AG08396 (cell line): ENCODE measurements around the gene CLIP2.

ENCODE experiments used
- DNase-seq: peaks from one replicate; pipeline ENCODE4 v3.0.0; 2012; ENCODE audit warnings: low spot score, mixed read lengths

The CLIP2 gene

DNA sequence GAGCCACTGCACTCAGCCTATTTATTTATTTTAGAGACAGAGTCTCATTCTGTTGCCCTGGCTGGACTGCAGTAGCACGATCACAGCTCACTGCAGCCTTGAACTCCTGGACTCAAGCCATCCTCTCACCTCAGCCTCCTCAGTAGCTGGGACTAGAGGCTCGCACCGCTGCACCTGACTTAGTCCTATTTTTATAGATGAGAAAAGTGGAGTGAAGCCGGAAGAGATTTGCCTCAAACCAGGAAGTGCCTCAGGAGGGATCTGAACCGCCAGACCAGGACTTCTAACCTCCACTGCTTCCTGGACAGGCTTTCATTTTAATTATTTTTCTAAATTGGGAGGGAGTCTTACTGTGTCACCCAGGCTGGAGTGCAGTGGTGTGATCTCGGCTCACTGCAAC, 17.5 kb upstream of the CLIP2 start:
- DNase-seq = no peak

DNA sequence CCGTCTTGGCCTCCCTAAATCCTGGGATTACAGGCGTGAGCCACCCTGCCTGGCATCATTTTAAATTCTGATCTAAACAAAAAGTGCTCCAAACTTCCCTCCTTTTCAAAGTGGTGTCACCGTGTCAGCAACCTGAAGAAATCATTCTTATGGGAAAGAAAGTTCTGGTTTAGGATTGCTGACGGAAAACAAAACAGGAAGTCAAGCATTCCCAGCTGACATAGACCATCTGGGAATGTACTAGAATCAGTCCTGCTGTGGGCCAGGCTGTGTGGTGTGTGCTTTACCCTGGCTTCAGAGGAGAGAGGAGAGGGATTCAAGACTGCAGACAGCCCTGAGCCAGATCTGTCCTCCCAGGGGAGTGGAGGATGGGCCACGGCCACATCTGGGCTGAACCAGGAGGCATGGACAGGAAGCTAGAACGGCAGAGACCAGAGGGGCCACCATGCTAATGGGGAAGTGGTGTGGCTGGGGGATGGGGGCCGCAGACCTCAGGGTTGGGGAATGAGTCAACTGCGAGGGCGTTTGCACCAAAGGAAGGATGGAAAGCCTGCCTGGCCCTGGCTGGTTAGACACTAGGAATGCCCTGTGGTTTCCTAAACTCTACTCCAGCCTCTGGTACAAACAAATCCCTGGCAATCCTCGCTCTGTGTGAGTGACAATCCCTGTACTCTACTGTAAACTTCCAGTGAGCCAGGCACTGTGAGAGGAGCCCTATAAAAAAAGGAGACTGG, 16.7 kb upstream of the CLIP2 start:
- DNase-seq = peak; percentile 89

DNA sequence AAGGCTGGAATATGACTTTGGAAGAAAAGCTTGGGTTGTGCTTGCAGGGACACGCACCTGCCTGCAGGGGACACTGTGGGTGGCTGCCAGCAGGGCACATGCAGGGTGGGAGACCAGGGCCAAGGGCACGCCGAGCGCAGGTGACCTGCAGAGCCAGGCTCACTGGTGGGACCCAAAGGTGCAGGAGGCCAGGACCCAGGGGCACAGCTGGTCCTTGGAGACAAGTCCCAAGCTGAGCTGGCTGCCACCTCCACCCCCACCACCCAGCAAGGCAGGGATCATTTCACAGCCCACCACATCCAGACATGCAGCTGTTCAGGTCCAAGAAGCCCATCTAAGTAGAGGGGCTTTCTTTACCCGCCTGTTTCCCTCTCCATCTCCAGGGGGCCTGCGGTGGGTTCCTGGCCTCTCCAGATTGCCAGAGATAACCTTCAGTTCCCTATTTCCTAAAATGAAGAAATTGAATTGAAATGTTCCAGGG, 13.8 kb upstream of the CLIP2 start:
- no peak for DNase-seq

DNA sequence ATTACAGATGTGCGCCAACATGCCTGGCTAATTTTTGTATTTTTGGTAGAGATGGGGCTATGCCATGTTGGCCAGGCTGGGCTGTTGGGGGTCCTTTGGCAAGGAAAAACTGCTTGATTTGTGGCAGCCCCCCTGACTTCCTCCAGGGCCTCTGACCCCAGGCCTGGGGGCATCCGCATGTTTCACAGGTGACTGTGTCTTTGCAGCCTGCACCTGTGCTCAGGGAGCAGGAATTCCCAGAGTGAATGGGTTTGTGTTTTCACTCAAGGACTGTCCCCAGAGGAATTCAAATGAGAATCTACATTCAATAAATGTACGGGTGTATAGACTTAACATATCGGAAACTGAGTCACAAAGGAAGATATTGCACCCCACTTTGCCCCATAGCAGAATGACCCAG, 11.6 kb upstream of the CLIP2 start:
- DNase-seq = no peak

DNA sequence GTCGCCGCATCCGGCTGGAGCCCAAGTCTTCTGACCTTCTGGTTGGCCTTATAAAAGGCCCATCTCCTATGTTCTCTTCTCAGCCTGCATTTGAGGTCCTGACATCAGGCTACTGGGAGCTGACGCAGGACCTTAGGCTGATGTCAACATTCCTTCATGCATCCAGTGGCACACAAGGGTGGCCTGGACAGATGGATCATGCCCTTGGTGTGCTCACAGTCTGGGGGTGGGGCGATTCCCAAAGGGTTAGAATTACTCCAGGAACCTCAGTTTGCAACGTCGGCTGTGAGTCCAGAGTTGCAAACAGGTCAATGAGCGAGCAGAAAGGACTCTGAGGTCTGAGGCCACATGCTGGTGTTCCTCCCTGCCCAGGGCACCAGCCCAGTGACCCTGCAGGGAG, 8.2 kb upstream of the CLIP2 start:
- no peak for DNase-seq

DNA sequence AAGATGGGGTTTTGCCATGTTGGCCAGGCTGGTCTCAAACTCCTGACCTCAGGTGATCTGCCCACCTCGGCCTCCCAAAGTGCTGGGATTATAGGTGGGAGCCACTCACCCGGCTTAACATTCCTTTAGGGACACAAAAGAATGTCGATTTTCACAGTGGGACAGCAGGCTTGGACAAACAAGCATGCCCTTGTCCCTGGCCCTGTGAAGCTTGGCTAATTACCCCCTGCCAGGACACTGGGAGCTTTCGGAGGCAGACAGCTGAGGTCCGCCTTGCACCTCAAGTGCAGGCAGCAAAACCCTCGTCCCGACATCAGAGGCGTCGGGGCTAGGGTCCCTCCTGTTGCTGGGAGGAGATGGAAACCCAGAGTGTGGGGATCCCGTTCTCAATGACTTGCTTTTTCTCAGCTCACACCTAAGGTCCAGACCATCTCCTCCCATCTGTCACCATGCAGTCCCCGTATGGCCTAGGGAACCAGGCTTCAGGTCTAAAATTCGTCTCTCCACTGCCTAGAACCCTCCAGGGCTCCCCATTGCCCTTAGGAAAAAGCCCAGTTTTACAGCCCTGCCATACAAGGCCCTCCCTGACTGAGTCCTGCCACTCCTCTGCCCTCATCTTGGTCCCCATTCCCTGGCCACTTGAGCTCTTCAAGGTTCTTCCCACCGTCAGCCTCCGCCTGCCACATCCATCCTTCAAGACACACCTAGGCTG, 6.3 kb upstream of the CLIP2 start:
- no peak for DNase-seq

DNA sequence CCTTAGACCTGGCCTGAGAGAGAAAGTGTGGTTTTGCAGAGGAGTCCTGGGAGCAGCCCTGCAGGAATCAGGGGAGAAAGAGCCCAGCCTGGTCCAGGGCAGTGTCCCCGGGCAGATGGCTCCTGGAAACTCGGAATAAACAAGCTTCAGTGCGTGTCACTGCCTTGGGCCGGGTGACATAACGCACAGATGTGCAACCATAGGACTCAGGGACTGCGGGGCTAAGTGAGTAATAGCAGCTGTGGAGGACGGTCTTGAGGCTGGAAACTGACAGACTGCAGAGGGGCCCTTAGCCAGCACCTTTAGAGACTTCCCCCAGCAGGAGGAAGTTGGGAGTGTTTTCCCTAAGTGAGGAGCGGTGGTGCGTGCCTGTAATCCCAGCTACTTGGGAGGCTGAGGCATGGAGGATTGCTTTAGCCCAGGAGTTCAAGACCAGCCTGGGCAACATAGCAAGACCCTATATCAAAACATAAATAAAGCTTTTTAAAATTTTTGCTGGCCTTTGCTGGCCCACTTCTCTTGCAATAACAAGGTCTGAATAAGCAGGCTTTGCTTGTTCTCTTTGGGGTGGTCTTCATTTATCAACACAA, 5.3 kb upstream of the CLIP2 start:
- no peak for DNase-seq

DNA sequence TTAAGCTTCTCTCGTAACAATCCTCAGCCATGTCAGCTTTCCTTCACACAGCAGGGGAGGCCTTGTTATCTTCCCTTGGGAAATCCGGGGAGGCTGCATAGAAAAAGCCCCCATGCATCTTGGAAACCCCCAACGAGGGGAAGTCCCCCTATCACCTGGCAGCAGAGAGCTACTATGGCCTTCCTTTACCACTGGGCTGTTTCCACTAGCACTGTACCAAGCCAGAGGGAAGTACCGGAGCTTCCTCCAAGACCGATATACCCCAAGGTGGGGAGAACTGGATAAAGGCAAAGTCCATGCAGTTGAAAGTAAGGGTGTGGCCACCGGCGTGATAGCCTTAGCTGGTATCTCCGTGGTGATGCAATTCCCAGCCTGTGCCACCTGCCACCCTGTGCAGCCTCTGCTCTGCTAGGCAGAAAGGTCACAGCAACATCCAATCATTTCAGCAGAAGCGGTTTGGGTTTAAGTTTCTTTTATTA, 4.4 kb upstream of the CLIP2 start:
- DNase-seq = no peak

DNA sequence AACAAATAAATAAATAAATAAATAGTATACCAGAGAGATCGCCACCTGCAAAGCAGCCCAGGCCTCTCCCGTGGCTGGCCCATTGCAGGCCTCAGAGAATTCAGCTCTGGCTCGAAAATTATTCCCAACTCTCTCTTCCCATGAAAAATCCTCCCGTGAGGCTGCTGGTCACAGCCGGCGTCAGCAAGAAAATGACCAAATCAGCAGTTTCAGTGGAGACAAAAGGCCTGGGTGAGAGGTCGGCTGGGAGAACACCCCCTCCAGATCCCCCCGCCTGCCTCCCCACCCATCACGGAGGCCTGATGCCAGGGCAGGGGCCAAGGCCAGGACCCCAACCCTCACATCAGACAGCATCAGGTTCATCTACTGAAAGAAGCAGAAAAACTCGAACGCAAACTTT, 3.1 kb upstream of the CLIP2 start:
- DNase-seq = no peak

DNA sequence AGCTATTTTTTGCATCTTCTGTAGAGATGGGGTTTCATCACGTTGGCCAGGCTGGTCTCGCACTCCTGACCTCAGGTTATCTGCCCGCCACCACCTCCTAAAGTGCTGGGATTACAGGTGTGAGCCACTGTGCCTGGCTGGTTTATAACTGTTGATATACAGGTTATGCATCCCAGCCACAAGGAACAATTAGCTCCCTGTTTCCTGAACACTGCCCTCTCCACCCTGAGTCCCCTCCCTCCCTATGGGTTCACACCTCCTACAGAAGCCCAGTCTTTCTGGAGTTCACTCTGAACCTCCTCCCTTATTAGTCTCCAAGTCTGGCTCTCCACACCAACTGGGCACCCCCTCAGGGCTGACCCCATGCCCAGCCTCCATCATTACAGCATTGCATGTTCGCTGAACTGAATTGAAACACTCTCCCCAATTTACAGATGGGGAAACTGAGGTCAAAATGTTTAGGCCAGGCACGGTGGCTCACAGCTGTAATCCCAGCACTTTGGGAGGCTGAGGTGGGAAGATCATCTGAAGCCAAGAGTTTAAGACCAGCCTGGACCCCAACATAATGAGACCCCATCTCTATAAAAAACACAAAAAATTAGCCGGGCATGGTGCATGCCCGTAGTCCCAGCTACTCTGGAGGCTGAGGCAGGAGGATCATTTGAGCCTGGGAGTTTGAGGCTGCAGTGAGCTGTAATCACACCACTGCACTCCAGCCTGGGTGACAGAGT, 1.7 kb upstream of the CLIP2 start:
- DNase-seq = no peak

DNA sequence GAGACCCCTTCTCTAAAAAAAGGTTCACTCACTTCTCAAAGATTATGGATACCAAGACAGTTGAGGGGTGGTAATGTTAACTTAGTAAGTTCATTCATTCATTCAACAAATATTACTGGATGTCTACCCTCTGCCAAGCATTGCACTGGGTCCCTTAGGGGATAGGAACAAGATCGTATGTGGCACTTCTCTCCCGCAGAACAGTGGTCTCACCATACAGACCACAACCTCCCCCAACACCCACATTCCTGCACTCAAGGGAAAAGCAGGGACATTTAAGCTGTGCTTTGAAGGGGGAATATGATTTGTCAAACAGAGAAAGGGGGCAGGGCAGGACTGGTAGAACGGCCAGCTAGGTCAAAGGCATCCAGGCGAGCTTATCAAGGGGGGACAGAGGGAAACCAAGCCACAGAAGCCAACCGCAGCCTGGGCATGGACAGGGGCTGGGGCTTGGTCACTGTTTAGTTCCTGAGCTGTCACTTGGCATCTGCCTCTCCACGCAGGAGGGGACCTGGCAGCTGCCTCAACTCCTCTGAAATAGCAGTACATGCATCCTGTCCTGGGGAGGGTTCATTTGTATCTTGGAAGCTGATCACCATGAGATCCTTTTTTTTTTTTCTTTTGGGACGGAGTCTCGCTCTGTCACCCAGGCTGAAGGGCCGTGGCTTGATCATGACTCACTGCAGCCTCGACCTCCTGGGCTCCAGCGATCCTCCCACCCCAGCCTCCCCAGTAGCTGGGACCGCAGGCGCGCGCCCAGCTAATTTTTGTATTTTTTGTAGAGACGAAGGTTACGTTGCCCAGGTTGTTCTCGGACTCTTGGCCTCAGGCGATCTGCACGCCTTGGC, 949 bp upstream of the CLIP2 start:
- DNase-seq = no peak

DNA sequence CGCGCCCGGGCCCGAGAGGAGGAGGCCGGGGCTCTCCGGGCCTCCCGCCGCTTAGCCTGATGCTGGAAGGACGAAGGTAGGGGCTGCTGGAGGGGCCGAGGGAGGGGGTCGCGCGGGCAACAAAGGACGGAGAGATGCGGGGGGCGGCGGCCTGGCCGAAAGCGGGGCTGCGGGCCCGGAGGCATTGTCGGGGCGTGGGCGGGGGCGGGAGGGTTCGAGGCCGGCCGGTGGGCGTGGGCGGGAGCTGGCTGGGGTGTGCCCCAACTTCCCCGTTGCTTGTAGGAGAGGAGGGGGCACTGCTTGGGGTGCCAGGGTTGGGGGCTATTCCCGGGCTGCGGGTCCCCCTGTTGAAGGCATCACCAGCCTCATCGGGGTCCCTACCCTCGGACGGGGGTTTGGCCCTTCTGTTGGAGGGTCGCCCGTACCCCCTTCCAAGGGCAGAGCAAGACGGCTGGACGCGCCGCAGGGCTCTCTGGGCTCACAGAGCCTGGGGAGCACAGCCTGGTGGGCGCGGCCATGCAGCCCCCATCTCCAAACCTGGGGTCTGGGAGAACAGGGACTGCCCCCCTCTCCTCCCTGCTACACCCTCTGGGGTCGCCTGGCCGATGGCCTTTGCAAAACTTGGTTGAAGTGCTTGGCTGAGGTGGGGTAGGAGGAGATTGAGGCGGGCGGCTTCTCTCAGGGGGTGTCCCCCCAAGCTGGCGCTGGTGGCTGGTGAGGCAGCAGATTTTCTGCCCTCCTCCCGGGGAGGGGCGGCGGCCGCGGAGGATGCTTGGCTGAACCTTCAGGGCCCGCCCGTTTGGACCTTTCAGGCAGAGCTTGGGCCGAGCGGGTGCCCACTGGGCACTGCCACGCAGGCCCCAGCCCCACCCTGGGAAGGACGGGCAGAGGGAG, 699 bp downstream of the CLIP2 start:
- DNase-seq = peak; percentile 74

DNA sequence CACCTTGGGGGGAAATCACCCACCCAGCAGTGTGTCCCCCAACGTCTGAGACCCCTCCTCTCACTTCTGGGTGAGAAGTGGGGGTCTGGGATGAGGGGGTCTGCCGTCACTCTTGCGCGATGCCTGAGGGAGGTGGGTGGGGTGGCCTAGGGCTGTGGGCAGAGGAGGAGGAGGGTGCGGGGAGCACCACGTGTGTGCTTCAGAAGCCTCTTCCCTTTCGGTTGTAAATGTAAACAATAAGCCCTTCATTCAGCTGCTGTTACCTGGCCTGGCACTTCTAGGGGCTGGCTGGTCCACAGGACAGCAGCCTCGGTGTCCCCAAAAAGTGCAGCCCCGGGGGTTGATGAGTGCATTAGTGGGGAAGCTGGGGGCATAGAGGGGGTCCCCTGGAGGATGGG, 1.3 kb downstream of the CLIP2 start:
- DNase-seq = no peak

DNA sequence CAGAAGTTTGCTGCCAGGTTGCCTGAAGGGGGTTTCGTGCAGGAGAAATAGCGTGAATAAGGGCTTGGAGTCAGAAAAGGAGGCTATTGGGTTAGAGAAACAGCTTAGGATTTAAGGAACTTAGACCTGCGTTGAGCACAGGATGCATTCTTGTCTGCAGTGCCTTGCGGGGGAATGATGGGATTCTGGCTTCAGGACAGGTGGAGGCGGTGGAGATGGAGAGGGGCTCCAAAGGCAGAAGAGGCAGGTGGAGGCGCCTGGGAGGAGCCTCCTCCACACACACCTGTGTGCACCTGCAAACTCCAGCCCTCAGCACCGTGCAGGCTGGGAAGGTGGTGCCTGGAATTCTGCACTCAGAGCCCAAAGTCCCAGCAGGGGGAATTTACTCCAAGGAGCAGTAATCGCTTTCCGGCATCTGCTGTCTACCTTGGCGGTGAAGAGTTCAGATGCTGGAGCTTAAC, 1.8 kb downstream of the CLIP2 start:
- DNase-seq = no peak

DNA sequence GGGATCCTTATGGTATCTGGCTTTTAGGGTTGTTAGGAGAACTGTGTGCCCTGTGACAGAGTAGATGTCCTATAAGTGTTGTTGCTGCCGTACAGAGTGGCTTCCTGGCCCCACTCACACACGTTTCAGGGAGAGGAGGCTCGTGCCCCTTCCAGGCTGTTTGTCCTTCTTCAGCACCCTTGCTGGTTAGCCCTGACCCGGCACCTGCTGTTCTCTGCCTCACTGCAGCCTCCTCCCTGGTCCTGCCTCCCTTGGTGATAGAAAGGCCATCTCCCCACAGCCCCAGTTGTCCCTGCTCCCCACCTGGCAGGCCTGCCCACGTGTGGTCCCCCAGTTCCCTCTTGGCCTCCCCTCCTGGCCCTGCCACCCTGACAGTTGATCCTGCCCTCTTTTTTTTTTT, 2.3 kb downstream of the CLIP2 start:
- DNase-seq = no peak

DNA sequence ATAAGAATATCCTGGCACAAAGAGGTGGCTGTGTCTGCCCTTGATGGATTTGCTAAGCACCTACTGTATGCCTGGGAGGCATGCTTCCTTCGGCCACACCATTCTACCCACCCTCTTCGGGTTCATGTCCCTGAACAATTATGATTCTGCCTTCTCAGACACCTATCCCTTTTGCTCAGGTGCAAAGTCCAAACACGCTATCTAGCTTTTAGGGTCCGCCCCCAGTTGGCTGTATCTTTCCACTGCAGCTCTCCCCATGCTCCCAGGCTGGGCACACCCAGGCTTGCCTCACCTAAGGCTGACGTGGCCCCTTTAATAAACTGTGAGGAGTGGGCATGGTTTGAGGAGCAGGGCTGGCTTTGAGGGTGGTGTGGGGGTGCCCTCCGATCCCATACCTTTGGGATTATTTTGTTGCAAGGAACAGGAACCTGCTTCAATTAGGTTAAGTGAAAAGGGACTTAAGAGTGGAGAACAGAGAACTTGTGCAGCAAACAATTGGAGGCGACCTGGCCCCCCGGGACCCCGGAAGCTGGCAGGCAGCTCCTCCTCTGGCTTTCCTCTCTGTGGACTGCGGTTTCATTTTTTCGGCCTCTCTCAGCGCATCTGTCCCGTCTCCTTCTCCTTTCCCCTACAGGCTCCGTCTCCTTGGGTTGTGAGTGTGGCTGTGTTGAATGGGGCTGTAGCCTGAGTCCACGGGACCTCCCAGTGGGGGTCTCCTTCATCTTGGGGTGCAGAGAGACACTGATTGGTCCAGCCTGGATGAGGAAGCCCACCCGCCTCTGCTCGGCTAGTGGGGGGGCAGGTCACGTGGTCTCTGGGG, 3.8 kb downstream of the CLIP2 start:
- no peak for DNase-seq

DNA sequence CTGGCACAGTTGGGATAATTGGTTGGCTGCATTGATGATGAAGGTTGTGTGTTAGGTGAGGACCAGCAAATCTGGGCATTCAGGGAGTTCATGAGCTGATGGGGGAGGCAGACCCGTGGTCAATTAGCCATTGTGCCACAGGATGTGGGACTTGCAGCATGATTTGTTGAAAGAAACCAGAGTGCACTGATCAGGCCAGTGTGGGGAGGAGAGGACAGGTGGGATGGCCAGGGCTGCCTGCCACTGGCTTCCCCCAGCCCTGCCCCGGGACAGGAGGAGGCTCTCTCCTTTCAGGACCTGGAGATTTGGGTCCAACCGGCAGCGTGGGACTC, 4.3 kb downstream of the CLIP2 start:
- DNase-seq = no peak

DNA sequence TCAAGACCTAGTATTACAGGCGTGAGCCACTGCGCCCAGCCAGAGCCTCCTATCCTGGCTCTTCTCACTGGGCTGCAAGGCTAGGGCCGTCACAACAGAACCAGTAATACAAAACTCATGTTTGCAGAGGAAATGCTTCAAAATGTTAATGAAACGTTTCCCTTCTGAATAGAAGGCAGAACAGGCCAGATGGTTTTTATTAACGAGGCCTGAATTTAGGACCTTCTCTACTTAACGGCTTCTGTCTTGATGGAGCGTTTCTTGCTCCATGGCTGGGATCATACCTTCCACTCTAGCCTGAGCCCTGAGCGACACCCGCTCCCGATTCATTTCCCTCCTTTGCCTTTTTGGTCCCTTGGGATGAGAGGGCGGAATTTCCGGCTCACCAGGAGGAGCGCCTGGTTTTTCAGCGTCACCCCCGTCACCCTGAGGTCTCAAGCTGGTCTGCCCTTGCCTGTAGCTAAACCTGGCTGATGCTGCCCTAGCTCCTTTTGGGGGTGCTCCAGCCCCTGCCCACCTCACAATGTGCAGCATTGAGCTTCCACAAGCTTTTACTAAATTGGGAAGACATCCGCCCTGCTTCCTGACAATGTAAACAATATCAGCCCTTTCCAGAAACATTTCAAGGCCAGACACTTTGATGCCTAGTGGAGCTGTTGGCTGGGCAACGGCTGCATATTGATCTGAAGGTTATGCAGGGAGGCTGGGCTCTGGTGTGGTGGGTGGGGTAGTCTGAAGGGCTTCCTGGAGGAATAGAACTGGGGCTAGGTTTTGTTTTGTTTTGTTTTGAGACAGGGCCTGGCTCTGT, 5.2 kb downstream of the CLIP2 start:
- no peak for DNase-seq
